HepG2 (cell line): ENCODE data around the gene RSPH4A. TPM values are rescaled to one million over a fixed set of nuclear protein-coding genes. Genes with fewer than 3 reads are reported as not detected.

ENCODE experiments used
- BCL6 ChIP-seq: IDR thresholded peaks from 2 replicates; pipeline ENCODE4 v1.6.1; 2016; ENCODE audit warnings: missing genetic modification reagents, missing compliant biosample characterization
- GMEB1 ChIP-seq: sonication (generic); formaldehyde crosslinking; IDR thresholded peaks from 2 replicates; pipeline ENCODE4 v1.5.1; 2020; ENCODE audit warnings: missing genetic modification reagents, mild to moderate bottlenecking, borderline replicate concordance
- HMG20A ChIP-seq: IDR thresholded peaks from 2 replicates; pipeline ENCODE4 v1.6.1; 2016; ENCODE audit warnings: borderline replicate concordance
- HNF4G ChIP-seq, 2 experiments: sonication (generic) in 1 of 2; formaldehyde crosslinking in 1 of 2; IDR thresholded peaks; 2 replicates each; pipeline versions ENCODE4 v1.4.0 to v1.6.1; 2011 to 2020; ENCODE audit warnings: borderline replicate concordance in 2 of 2, low read depth in 2 of 2, mild to moderate bottlenecking in 2 of 2, low read length in 1 of 2, missing genetic modification reagents in 1 of 2, moderate library complexity in 1 of 2
- KDM1A ChIP-seq: IDR thresholded peaks from 2 replicates; pipeline ENCODE4 v1.6.1; 2016; ENCODE audit warnings: missing compliant biosample characterization
- KLF9 ChIP-seq: IDR thresholded peaks from 2 replicates; pipeline ENCODE4 v1.6.1; 2016; ENCODE audit warnings: low read depth
- MLLT10 ChIP-seq: sonication (generic); formaldehyde crosslinking; IDR thresholded peaks from 2 replicates; pipeline ENCODE4 v1.4.0; 2020; ENCODE audit warnings: missing genetic modification reagents
- MTF1 ChIP-seq: sonication (generic); formaldehyde crosslinking; IDR thresholded peaks from 2 replicates; pipeline ENCODE4 v1.5.0; 2020; ENCODE audit warnings: missing genetic modification reagents
- NCOR1 ChIP-seq: fragments of 200-600 bp; sonication (generic); IDR thresholded peaks from 2 replicates; pipeline ENCODE4 v1.7.0; 2017; ENCODE audit warnings: antibody characterized with exemption, low read length, borderline replicate concordance
- REPIN1 ChIP-seq: sonication (generic); formaldehyde crosslinking; IDR thresholded peaks from 2 replicates; pipeline ENCODE4 v1.8.0; 2022; ENCODE audit warnings: missing genetic modification reagents, low read depth, mild to moderate bottlenecking, borderline replicate concordance
- SAP130 ChIP-seq: IDR thresholded peaks from 2 replicates; pipeline ENCODE4 v1.6.1; 2016; ENCODE audit warnings: low read depth
- THAP9 ChIP-seq: sonication (generic); formaldehyde crosslinking; IDR thresholded peaks from 2 replicates; pipeline ENCODE4; 2020; ENCODE audit warnings: missing genetic modification reagents, mild to moderate bottlenecking, borderline replicate concordance
- ZNF142 ChIP-seq: sonication (generic); formaldehyde crosslinking; IDR thresholded peaks from 2 replicates; pipeline ENCODE4 v1.4.0; 2020; ENCODE audit warnings: missing genetic modification reagents
- ZNF18 ChIP-seq: sonication (generic); formaldehyde crosslinking; IDR thresholded peaks from 2 replicates; pipeline ENCODE4 v1.8.0; 2022; ENCODE audit warnings: mild to moderate bottlenecking, missing genetic modification reagents; ENCODE audit not compliant: insufficient replicate concordance
- ZNF431 ChIP-seq: sonication (generic); formaldehyde crosslinking; IDR thresholded peaks from 2 replicates; pipeline ENCODE4 v1.9.0; 2022; ENCODE audit warnings: missing genetic modification reagents, low read depth, mild to moderate bottlenecking, borderline replicate concordance
- ZNF639 ChIP-seq: conservative IDR thresholded peaks from 2 replicates; pipeline ENCODE4 v1.6.1; 2018; ENCODE audit warnings: missing genetic modification reagents
- polyA plus RNA-seq, 8 experiments: library from polyadenylated mRNA; depleted of rRNA in 3 of 8; stranded (reverse) in 7 of 8; unstranded in 1 of 8; fragments of >200 nt; fragmentation: Illumina TruSeq in 4 of 8; extraction: Trizol in 4 of 8; gene quantifications; 2 replicates each; pipeline versions ENCODE4 v1.2.1 to v1.2.3, GENCODE V29; 2011 to 2016; ENCODE audit warnings: low read depth in 4 of 8, missing spikeins in 1 of 8, mixed read lengths in 1 of 8; ENCODE audit not compliant: insufficient read depth in 1 of 8
- total RNA-seq, 5 experiments: library from RNA; depleted of rRNA; stranded (reverse); fragments of >200 nt; fragmentation: Illumina TruSeq; extraction: Trizol; gene quantifications; 2 replicates each; pipeline ENCODE4 v1.2.3, GENCODE V29; 2016; ENCODE audit warnings: low read depth in 1 of 5

RSPH4A gene
- total and polyA plus RNA-seq, 2 of the 13 experiments (the other 11 are each of a cell fraction or from before 2014, with no cell fraction given): 0.24 to 0.40 TPM

- TF ChIP-seq KDM1A: no peak
- no peak for TF ChIP-seq ZNF431 (CRISPR knock-in tag)
- no peak for TF ChIP-seq HNF4G (IDR thresholded peaks at IDR 0.05; ENCODE audit: borderline replicate concordance, low read depth, low read length)
- TF ChIP-seq HNF4G (CRISPR knock-in tag; IDR thresholded peaks at IDR 0.05; ENCODE audit: borderline replicate concordance, low read depth): no peak
- no peak for TF ChIP-seq ZNF18 (CRISPR knock-in tag)
- no peak for TF ChIP-seq REPIN1 (CRISPR knock-in tag)
- no peak for TF ChIP-seq MLLT10
- peak; percentile 49 for TF ChIP-seq SAP130 (CRISPR knock-in tag)
- no peak for TF ChIP-seq KLF9
- TF ChIP-seq NCOR1: no peak
- peak; percentile 27; the same call in 1 of the 2 replicates for TF ChIP-seq BCL6 (CRISPR knock-in tag)
- TF ChIP-seq ZNF639 (CRISPR knock-in tag): no peak
- no peak for TF ChIP-seq GMEB1 (CRISPR knock-in tag)
- TF ChIP-seq ZNF142 (CRISPR knock-in tag): no peak
- TF ChIP-seq MTF1 (CRISPR knock-in tag): no peak
- TF ChIP-seq THAP9: no peak
- TF ChIP-seq HMG20A: no peak
These were observed 17.4 kb downstream of the RSPH4A start (continued) for GRCh38 chr6:116633685-116634084.
